ENCODE data around the gene PM20D1.
"Not testable (repeated sequence)": the region's sequence is repeated elsewhere in the genome, so short reads cannot be mapped to it uniquely, and the experiment has no call there.

PM20D1 gene

GRCh38 chr1:205840146-205840923, 9.6 kb downstream of the PM20D1 start:
- no peak for DNase-seq

DNA sequence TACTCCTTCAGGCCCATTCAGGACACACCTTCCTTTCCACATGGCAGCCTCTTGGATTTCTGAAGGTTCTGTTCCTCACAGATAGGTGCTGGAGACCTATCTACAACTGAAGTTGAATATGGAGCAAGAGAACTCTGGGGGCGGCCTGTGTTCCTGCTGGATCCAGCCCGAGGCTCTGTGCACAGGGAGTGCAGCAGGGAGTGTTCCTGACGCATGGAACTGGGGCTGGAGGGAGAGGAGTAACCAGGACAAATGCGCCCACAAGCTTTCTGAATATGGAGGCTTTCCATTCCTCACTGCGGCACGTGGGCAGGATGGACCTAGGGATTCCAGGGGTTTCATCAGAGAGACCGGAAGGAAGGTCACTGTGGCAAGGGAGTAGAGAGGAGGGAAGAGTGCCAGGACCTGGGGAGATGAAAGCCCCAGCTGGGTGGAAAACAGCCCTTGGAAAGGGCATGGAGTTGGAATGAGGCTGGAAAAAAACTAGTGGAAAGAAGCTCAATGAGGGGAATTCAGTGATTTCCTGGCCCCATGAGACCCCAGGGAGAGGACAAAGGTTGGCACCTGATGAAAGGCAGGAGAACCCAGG, 12.5 kb downstream of the PM20D1 start:
- DNase-seq: no peak

DNA sequence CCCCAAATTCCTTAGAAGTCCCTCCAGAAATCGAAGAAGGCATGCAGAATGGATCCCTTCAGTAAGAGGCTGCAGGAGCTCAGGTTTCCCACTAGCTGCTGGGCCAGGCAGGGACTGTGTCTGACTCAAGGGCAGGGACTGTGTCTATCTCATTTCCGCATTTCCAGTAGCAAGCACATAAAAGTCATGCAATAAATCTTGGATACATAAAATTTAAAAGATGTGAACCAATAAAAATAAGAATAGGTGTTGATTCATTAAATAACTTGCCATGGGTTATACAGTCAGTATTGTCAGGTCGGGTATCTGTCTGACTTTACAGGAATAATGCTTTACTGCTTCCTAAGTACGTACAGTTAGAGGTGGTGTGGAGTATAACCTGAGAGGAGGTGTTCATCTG, 15.2 kb downstream of the PM20D1 start:
- DNase-seq: no peak

GRCh38 chr1:205832326-205832751, 17.6 kb downstream of the PM20D1 start:
- no peak for DNase-seq

DNA sequence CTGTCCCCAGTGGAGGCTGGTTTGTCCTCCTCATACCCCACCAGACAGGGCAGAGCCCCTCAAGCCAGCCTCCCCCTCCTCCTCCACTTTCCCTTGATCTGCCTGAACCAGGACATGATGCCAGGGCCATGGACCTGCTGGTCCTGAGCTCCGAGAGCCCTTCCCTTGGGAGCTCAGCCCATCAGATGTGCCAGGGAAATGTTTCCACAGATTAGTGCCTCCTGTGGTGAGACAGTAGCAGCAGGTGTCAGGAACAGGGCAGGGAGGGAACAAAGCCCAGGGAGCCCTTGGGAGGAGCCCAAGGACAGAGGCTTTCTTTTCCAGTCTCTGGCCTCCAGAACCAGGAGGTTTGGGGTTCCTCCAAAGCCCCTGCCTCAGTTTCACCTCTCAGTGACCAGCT, 22.3 kb downstream of the PM20D1 start:
- DNase-seq: no peak

GRCh38 chr1:205826995-205827394, 22.9 kb downstream of the PM20D1 start:
- no peak for DNase-seq

- no peak for DNase-seq
Measured at GRCh38 chr1:205826016-205826806, 23.7 kb downstream of the PM20D1 start.

- no peak for DNase-seq
Measured at GRCh38 chr1:205824180-205824579, 25.8 kb downstream of the PM20D1 start.

GRCh38 chr1:205823260-205823659, 26.7 kb downstream of the PM20D1 start:
- DNase-seq: not testable (repeated sequence)

DNA sequence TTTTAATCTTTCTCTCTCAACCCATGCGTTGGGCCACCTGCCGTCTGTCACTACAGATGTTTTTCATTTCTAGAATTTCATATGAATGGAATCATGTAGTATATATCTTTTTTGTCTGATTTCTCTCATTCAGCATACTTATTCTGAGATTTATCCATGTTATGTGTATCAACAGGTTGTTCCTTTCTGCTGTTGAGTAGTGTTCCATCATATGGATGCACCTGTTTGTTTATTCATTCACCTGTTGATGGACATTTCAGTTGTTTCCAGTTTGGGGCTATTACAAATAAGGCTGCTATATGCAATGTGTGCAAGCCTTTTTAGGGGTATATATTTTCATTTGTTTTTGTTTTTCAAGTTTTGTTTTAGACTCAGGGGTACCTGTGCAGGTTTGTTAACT, 27.5 kb downstream of the PM20D1 start:
- no peak for DNase-seq

- no peak for DNase-seq
Measured at GRCh38 chr1:205817988-205818387, 31.9 kb downstream of the PM20D1 start.

DNA sequence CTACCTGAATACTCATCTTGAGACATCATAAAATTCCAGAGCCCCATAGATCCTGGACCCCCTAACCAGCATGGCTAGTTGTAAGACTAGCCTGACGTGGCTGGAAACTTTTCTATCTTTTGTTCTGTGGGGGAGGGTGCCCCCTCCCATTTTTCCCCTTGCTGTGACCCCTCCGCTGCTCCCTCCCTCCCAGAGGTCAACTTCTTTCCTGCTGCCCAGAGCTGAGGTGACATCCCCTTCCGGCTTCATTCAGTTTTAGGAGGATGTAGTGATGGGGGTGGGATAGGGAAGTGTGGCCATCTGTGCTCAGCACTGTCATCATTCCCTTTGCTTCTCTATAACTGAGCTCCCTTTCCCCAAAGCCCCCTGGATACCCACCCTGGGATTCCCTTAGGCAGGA, 32.6 kb downstream of the PM20D1 start:
- DNase-seq: no peak

- DNase-seq: no peak
Measured at GRCh38 chr1:205813755-205814058, 36.2 kb downstream of the PM20D1 start.

DNA sequence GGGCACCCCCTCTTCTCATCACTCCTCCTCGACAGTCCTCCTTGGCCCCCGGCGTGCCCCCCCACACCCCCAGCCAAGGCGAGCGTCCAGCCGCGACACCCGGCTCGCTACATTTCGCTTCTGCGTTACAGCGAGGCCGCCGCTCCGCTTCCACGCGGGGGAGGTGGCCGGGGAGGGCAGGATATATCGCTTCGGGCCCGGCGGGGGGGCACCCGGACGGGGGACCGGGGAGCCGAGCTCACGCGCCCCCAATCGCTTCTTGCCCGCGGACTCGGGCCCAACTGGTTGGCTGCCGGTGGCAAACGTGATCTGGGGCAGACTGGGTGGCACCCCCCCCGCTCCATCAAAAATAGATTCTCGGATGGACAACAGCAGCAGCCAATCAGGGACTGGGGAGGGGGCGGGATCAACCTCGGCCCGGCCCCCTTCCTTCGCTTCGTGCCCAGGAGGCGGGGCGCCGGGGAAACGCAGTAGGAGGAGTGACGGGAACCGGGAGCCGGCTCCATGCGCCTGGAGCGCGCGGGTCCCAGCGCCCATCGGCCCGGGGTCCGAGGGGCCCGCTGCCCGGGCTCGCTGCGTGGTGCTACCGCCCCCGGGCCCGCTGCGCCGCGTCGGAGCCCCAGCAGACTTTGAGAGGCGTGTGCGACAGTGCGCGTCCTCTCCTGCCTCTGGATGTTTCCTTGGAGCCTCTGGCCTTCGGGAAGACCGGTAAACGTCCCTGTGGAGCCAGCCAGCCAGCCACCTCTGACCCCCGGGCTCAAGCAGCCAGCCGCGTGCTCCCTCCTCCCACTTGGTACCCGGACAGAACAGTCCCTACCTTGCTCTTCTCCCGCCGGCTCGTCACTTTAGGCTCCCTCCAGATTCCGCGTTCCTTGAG, 36.8 kb downstream of the PM20D1 start, which contains the start of gene SLC41A1:
TSS of gene SLC41A1 (minus strand) at position 321 of the 877 bp plus-strand sequence. CDS start 2,757 bp downstream, outside the sequence.
- peak; percentile 89 for DNase-seq

DNA sequence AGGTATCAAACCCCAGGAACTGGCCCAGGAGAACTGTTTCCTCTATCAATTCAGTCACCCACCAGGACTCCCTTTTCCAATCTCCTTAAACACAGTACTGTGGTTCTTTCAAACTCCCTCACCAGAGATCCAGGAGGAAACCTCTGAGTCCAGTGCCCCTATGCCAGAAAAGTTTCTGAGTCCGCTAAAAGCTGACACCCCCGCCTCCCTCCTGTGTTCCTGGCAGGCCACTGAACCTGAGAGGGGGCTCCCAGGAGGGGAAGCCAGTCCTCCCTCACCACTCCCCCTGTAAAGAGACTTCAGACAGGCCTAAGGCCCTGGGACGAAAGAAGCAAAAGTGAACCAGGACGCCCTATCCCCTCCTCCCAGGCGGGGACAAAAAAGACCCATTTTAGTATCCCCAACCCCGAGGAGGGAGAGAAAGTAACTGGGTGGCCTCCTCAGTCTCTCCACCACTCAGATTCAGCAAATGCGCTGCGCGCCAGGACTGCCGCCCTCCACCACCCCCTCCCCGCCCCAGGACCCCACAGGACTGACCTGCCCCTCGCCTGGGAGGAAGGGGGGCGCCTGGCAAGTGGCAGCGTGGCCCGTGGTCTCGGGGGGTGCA, 37.6 kb downstream of the PM20D1 start:
- DNase-seq: no peak

DNA sequence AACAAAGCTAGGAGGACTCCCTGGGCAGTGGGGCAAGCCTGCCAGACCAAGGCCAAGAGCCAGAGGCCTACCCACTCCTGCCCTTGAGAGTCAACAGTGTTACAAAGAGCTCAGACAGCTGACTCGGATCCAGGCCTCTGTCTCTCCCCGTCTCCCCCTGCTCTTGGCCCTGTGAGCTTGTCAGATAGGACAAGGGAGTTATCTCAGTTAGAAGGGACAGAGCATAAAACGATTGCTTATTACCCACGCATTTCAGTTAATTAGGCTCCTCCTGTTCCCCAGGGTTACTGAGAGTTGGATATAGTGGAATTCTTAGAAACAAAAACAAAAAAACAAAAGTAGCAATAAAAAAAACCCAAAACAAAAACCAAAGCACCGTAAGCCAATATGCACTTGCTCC, 38.3 kb downstream of the PM20D1 start:
- no peak for DNase-seq

DNA sequence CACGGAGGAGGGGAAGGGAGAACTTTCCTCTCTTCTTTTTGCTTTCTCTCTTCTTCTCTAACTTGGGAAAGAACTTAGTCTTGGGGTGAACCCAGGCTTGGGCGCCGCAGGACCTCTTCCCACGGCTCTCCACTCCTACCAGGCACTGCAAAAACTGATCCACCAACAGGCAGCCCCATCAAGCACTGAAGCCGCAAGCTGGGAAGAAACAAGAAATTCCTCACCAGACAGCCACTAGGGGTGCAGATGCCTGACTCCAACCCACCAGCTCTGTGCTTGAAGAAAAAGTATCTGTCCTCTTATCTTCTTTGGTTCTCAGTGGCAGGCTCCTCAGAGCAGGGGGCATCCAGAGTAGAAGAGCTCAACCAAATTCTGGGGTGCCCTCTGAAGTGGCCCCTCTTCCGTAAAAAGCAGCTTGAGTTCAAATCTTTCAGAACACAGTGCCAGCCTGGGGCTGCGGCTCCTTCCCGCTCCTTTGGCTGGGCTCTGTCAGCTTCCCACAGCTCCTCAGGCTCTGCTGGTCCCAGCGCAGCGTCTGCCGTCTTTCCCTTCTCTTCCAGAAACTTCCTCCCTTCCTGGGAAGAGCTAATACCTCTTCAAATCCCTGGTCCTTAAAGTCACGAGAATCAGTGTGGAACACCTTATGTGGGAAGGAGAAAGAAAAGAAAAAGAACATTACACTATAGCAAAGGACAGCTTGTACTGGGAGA, 39.3 kb downstream of the PM20D1 start:
- DNase-seq: no peak

GRCh38 chr1:205809942-205810345, 40.0 kb downstream of the PM20D1 start:
- no peak for DNase-seq

DNA sequence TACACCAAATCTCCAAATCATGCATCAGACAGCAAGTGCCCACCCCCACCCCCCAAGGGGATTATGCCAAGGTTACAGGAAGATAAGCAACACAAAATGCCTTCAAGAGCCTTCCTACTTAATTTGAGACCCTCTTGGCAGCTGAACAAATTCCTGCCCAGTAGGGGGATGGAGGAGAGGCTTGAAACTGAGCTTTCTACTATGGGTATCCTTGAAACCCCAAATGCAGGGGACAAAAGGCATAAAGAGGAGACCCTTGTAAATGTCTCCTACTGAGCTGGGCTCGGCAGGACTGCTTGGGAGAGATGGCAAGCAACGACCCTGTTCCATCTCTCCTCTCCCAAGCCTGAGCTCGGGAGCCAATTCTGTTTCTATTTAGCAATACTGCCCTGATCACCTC, 40.5 kb downstream of the PM20D1 start:
- no peak for DNase-seq

GRCh38 chr1:205805082-205805711, 44.7 kb downstream of the PM20D1 start:
- peak; percentile 44 to 46 for DNase-seq

DNA sequence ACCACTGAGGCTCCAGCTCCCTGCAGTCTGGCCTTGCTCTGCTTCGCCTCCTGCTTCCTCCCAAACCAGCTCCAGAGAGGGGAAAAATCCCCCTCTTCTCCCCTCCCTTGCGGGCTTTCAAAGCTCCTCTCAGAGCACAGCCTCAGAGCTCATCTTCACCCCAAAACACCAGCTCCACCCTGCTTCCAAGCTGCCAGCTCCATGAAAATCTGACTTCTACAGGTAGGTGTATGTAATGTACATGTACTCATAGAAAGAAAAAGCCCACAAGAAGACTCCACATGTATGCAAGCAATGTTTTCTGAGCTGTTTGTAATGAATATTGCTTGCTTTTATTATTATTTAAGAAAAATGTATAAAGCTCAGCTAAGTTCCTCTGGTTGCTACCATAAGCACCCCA, 45.3 kb downstream of the PM20D1 start:
- no peak for DNase-seq

All from activated CD4-positive, alpha-beta T cell treated with anti-CD3 and anti-CD28 coated beads for 4 hours (primary cell).